ENCODE results near the gene KCP. TPM values are rescaled to one million over a fixed set of nuclear protein-coding genes. Genes with fewer than 3 reads are reported as not detected.

Gene KCP
- total RNA-seq, 4 donors from 2014 or later, result 0.16 to 2.3 (median 1.1) TPM

- TF ChIP-seq, protein P1, sequence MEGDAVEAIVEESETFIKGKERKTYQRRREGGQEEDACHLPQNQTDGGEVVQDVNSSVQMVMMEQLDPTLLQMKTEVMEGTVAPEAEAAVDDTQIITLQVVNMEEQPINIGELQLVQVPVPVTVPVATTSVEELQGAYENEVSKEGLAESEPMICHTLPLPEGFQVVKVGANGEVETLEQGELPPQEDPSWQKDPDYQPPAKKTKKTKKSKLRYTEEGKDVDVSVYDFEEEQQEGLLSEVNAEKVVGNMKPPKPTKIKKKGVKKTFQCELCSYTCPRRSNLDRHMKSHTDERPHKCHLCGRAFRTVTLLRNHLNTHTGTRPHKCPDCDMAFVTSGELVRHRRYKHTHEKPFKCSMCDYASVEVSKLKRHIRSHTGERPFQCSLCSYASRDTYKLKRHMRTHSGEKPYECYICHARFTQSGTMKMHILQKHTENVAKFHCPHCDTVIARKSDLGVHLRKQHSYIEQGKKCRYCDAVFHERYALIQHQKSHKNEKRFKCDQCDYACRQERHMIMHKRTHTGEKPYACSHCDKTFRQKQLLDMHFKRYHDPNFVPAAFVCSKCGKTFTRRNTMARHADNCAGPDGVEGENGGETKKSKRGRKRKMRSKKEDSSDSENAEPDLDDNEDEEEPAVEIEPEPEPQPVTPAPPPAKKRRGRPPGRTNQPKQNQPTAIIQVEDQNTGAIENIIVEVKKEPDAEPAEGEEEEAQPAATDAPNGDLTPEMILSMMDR (IDR thresholded peaks at IDR 0.05; ENCODE audit: low read depth), result no peak
Measured at GRCh38 chr7:128841921-128842673, 68.4 kb downstream of the KCP start.

- TF ChIP-seq, protein P1 (IDR thresholded peaks at IDR 0.05; ENCODE audit: low read depth), result no peak
Measured at GRCh38 chr7:128841171-128841690, 69.3 kb downstream of the KCP start.

GRCh38 chr7:128840326-128841170 is 70.0 kb downstream of the KCP start:
- TF ChIP-seq, protein P1 (IDR thresholded peaks at IDR 0.05; ENCODE audit: low read depth), result no peak

- TF ChIP-seq, protein P1 (IDR thresholded peaks at IDR 0.05; ENCODE audit: low read depth), result no peak
Measured at GRCh38 chr7:128839751-128840177, 70.7 kb downstream of the KCP start.

- TF ChIP-seq, protein P1 (IDR thresholded peaks at IDR 0.05; ENCODE audit: low read depth), result no peak
Measured at GRCh38 chr7:128838981-128839731, 71.4 kb downstream of the KCP start.

GRCh38 chr7:128838109-128838779 is 72.3 kb downstream of the KCP start:
- TF ChIP-seq, protein P1 (IDR thresholded peaks at IDR 0.05; ENCODE audit: low read depth), result no peak
